GM18498 (cell line): ENCODE measurements around the gene HBQ1.
A peak's percentile ranks its signal among the peaks of the same experiment; 100 is the strongest.
"Not testable (repeated sequence)": the region's sequence is repeated elsewhere in the genome, so short reads cannot be mapped to it uniquely, and the experiment has no call there.

Source experiments
- ATAC-seq: cut with Tn5 transposase; IDR thresholded peaks from one replicate; pipeline ENCODE4 v1.9.1; 2021; ENCODE audit warnings: mild to moderate bottlenecking, moderate library complexity; ENCODE audit not compliant: unreplicated experiment

HBQ1 gene

GRCh38 chr16:200388-200787, 20.1 kb downstream of the HBQ1 start:
- ATAC-seq: no peak

- ATAC-seq: no peak
Observed at GRCh38 chr16:203246-203645, 23.0 kb downstream of the HBQ1 start.

GRCh38 chr16:204046-204445, 23.8 kb downstream of the HBQ1 start:
- ATAC-seq: not testable (repeated sequence)

- not testable (repeated sequence) for ATAC-seq
Observed at GRCh38 chr16:209359-209758, 29.1 kb downstream of the HBQ1 start.

GRCh38 chr16:211631-212180, 31.4 kb downstream of the HBQ1 start:
- ATAC-seq: not testable (repeated sequence)

GRCh38 chr16:212999-213398, 32.7 kb downstream of the HBQ1 start:
- no peak for ATAC-seq

- no peak for ATAC-seq
Observed at GRCh38 chr16:220021-220420, 39.8 kb downstream of the HBQ1 start.

GRCh38 chr16:228151-228851, 48.0 kb downstream of the HBQ1 start:
- peak; percentile 10 for ATAC-seq

- peak; percentile 85 for ATAC-seq
Observed at GRCh38 chr16:228852-229730, 48.8 kb downstream of the HBQ1 start, which contains the start of gene LUC7L. LUC7L (minus strand) TSS chr16:229449; CDS start chr16:229339, 110 bp downstream.

GRCh38 chr16:229731-230281, 49.5 kb downstream of the HBQ1 start:
- ATAC-seq: no peak

- not testable (repeated sequence) for ATAC-seq
Observed at GRCh38 chr16:230351-230750, 50.1 kb downstream of the HBQ1 start.
